ENCODE data around the gene NOL7.

Gene NOL7

GRCh38 chr6:13614926-13615791 is at the start of gene NOL7:
NOL7 (plus strand) TSS chr6:13615335; CDS start chr6:13615359, 24 bp downstream.
- peak; percentile 99 for DNase-seq (ENCODE audit: low spot score)

GRCh38 chr6:13565921-13566320 is 49.2 kb upstream of the NOL7 start:
- DNase-seq (ENCODE audit: low spot score): no peak

GRCh38 chr6:13566500-13566899 is 48.6 kb upstream of the NOL7 start:
- DNase-seq (ENCODE audit: low spot score): no peak

- DNase-seq (ENCODE audit: low spot score): no peak
These were observed 46.2 kb upstream of the NOL7 start for GRCh38 chr6:13568970-13569369.

GRCh38 chr6:13572240-13572639 is 42.9 kb upstream of the NOL7 start:
- DNase-seq (ENCODE audit: low spot score): no peak

- DNase-seq (ENCODE audit: low spot score): no peak
These were observed 42.0 kb upstream of the NOL7 start for GRCh38 chr6:13572951-13573654.

- DNase-seq (ENCODE audit: low spot score): peak; percentile 42
These were observed 41.4 kb upstream of the NOL7 start for GRCh38 chr6:13573669-13574110.

- DNase-seq (ENCODE audit: low spot score): peak; percentile 90
These were observed 41.0 kb upstream of the NOL7 start for GRCh38 chr6:13574149-13574570.

- peak; percentile 88 for DNase-seq (ENCODE audit: low spot score)
These were observed 40.4 kb upstream of the NOL7 start, which contains the start of gene SIRT5 for GRCh38 chr6:13574571-13575376. SIRT5 (plus strand) TSS chr6:13574601; CDS start chr6:13584111, 9,510 bp downstream.

GRCh38 chr6:13575377-13575775 is 39.8 kb upstream of the NOL7 start:
- no peak for DNase-seq (ENCODE audit: low spot score)

- no peak for DNase-seq (ENCODE audit: low spot score)
These were observed 39.1 kb upstream of the NOL7 start for GRCh38 chr6:13576017-13576416.

- DNase-seq (ENCODE audit: low spot score): no peak
These were observed 37.2 kb upstream of the NOL7 start for GRCh38 chr6:13577926-13578325.

GRCh38 chr6:13579911-13580310 is 35.2 kb upstream of the NOL7 start:
- DNase-seq (ENCODE audit: low spot score): no peak

- DNase-seq (ENCODE audit: low spot score): no peak
These were observed 33.4 kb upstream of the NOL7 start for GRCh38 chr6:13581700-13582229.

GRCh38 chr6:13586603-13587542 is 28.3 kb upstream of the NOL7 start:
- DNase-seq (ENCODE audit: low spot score): no peak

GRCh38 chr6:13589801-13590200 is 25.3 kb upstream of the NOL7 start:
- DNase-seq (ENCODE audit: low spot score): no peak

- DNase-seq (ENCODE audit: low spot score): no peak
These were observed 24.5 kb upstream of the NOL7 start for GRCh38 chr6:13590574-13591153.

- DNase-seq (ENCODE audit: low spot score): no peak
These were observed 23.8 kb upstream of the NOL7 start for GRCh38 chr6:13591205-13591921.

GRCh38 chr6:13593103-13593502 is 22.0 kb upstream of the NOL7 start:
- DNase-seq (ENCODE audit: low spot score): no peak

GRCh38 chr6:13593720-13594119 is 21.4 kb upstream of the NOL7 start:
- no peak for DNase-seq (ENCODE audit: low spot score)

All from hematopoietic multipotent progenitor cell treated with erythropoietin and hydrocortisone succinate and interleukin-3 and kit ligand, for 17 days (in vitro differentiated cells).